Gastroesophageal sphincter (tissue), 4 donors: Measurements from ENCODE around the gene GNG12. TPM values are rescaled to one million over a fixed set of nuclear protein-coding genes. Genes with fewer than 3 reads are reported as not detected.
A peak's percentile ranks its signal among the peaks of the same experiment; 100 is the strongest.

Source experiments
- ATAC-seq: fragments of 150-250 bp; one replicate; pipeline ENCODE4 v1.9.1; 2016; ENCODE audit warnings: mild to moderate bottlenecking, moderate library complexity
- H3K27ac ChIP-seq, 4 donors: fragments of 200-600 bp; sonication (generic) in 3 of 4; 1 replicate in 3 of 4; 2 replicates in 1 of 4; pipeline ENCODE4 v1.5.1; 2016 to 2019
- H3K27me3 ChIP-seq: fragments of 200-600 bp; sonication (generic); one replicate; pipeline ENCODE4 v1.5.1; 2019
- H3K36me3 ChIP-seq, 2 donors: fragments of 200-600 bp; sonication (generic); one replicate each; pipeline ENCODE4 v1.5.1; 2019; ENCODE audit warnings: control low read depth in 1 of 2
- H3K4me1 ChIP-seq, 3 donors: fragments of 200-600 bp; sonication (generic); 1 replicate in 2 of 3; 2 replicates in 1 of 3; pipeline ENCODE4 v1.5.1; 2016 to 2019; ENCODE audit warnings: control low read depth in 2 of 3
- H3K4me3 ChIP-seq, 2 donors: fragments of 200-600 bp; sonication (generic); one replicate each; pipeline ENCODE4 v1.5.1; 2019; ENCODE audit warnings: mild to moderate bottlenecking in 1 of 2, moderate library complexity in 1 of 2
- H3K9me3 ChIP-seq, 3 donors: fragments of 200-600 bp; sonication (generic); one replicate each; pipeline ENCODE4 v1.5.1; 2017 to 2019; ENCODE audit warnings: control low read depth in 2 of 3
- CTCF ChIP-seq, 4 experiments: fragments of 200-600 bp in 2 of 4; fragments of 450-650 bp in 2 of 4; sonication (generic) in 1 of 4; IDR thresholded peaks; one replicate each; pipeline ENCODE4 v1.5.1; 2017 to 2019; ENCODE audit warnings: antibody characterized with exemption in 4 of 4, mild to moderate bottlenecking in 2 of 4, moderate library complexity in 2 of 4
- EP300 ChIP-seq: sonication (generic); formaldehyde crosslinking; IDR thresholded peaks from one replicate; pipeline ENCODE4 v1.6.1; 2017; ENCODE audit warnings: antibody characterized with exemption, mild to moderate bottlenecking
- POLR2A ChIP-seq, 2 donors: fragments of 450-650 bp; IDR thresholded peaks; one replicate each; pipeline ENCODE4 v1.6.1; 2017; ENCODE audit warnings: antibody characterized with exemption in 2 of 2, mild to moderate bottlenecking in 2 of 2, moderate library complexity in 1 of 2
- POLR2AphosphoS5 ChIP-seq: sonication (generic); formaldehyde crosslinking; IDR thresholded peaks from one replicate; pipeline ENCODE4 v1.6.1; 2017; ENCODE audit warnings: antibody characterized with exemption
- WGBS, 2 donors: methylation state at CpG; one replicate each; pipeline ENCODE4 v1.1.5; 2018; ENCODE audit warnings: low coverage in 1 of 2; 5-methylcytosine and 5-hydroxymethylcytosine counted together
- total RNA-seq, 4 donors: library from RNA; depleted of rRNA; stranded (reverse); fragments of >200 nt; gene quantifications; one replicate each; pipeline ENCODE4 v1.1.0, GENCODE V29; 2016

Gene GNG12
- total RNA-seq, 4 donors from 2014 or later = 135 to 175 (median 149) TPM

GRCh38 chr1:67738401-67738800, 94.9 kb downstream of the GNG12 start:
- H3K4me1 ChIP-seq = peaks cover 11 to 64% (median 14%) of the 10 kb centered on the region in 3 donors
- H3K27me3 ChIP-seq = no peaks in the 10 kb centered on the region
- H3K27ac ChIP-seq = no peak overlapping the region
- TF ChIP-seq POLR2AphosphoS5 = no peak
- TF ChIP-seq EP300 = no peak
- TF ChIP-seq CTCF (IDR thresholded peaks at IDR 0.05) = no peak
- TF ChIP-seq POLR2A (IDR thresholded peaks at IDR 0.05) = no peak
- H3K4me3 ChIP-seq = no peak overlapping the region
- no peak for ATAC-seq
- no peaks in the 10 kb centered on the region for H3K36me3 ChIP-seq
- no peaks in the 10 kb centered on the region for H3K9me3 ChIP-seq
- WGBS, 2 donors = 45 to 60% methylated on average over 1 to 2 of the region's 4 CpGs

- Histone ChIP-seq H3K4me1 (peaks cover 11 to 70% (median 14%) of the 10 kb centered on the region in 3 donors), H3K36me3 (no peaks in the 10 kb centered on the region), H3K9me3 (no peaks in the 10 kb centered on the region), H3K27me3 (no peaks in the 10 kb centered on the region), H3K4me3 (no peak overlapping the region), H3K27ac (no peak overlapping the region)
- 91 to 100% methylated on average over 2 to 3 of the region's 3 CpGs for WGBS, 2 donors
- no peak for ATAC-seq
- no peak for TF ChIP-seq POLR2AphosphoS5
- no peak for TF ChIP-seq CTCF (IDR thresholded peaks at IDR 0.05)
- no peak for TF ChIP-seq POLR2A (IDR thresholded peaks at IDR 0.05)
- TF ChIP-seq EP300 = no peak
These were observed 95.4 kb downstream of the GNG12 start for GRCh38 chr1:67737875-67738274.

- 92 to 95% methylated on average over 2 to 3 of the region's 3 CpGs for WGBS, 2 donors
- no peak for ATAC-seq
- no peak for TF ChIP-seq CTCF (IDR thresholded peaks at IDR 0.05)
- no peak for TF ChIP-seq POLR2AphosphoS5
- no peak for TF ChIP-seq POLR2A (IDR thresholded peaks at IDR 0.05)
- no peak for TF ChIP-seq EP300
- H3K4me1 ChIP-seq = peaks cover 11 to 72% (median 14%) of the 10 kb centered on the region in 3 donors
- H3K36me3 ChIP-seq = no peaks in the 10 kb centered on the region
- no peaks in the 10 kb centered on the region for H3K9me3 ChIP-seq
- H3K27ac ChIP-seq = peak overlapping the region in 3 of 4 donors; percentile 64 to 75 (median 66)
- H3K4me3 ChIP-seq = no peak overlapping the region
- H3K27me3 ChIP-seq = no peaks in the 10 kb centered on the region
These were observed 96.5 kb downstream of the GNG12 start for GRCh38 chr1:67736750-67737149.

- H3K9me3 ChIP-seq = no peaks in the 10 kb centered on the region
- no peak overlapping the region for H3K4me3 ChIP-seq
- H3K27ac ChIP-seq = peak overlapping the region in 3 of 4 donors; percentile 64 to 75 (median 66)
- no peaks in the 10 kb centered on the region for H3K27me3 ChIP-seq
- 18 to 33% methylated on average over 2 to 5 of the region's 11 CpGs for WGBS, 2 donors
- ATAC-seq = peak; percentile 86
- TF ChIP-seq POLR2AphosphoS5 (peak; percentile 85), CTCF (IDR thresholded peaks at IDR 0.05) (no peak)
- no peaks in the 10 kb centered on the region for H3K36me3 ChIP-seq
- peaks cover 11 to 65% (median 14%) of the 10 kb centered on the region in 3 donors for H3K4me1 ChIP-seq
These were observed 97.2 kb downstream of the GNG12 start for GRCh38 chr1:67735806-67736627.

GRCh38 chr1:67735206-67735605, 98.1 kb downstream of the GNG12 start:
- Histone ChIP-seq H3K36me3 (no peaks in the 10 kb centered on the region), H3K27ac (peak overlapping the region in 2 of 4 donors; percentile 64 to 66), H3K4me1 (peaks cover 11 to 57% (median 14%) of the 10 kb centered on the region in 3 donors), H3K9me3 (no peaks in the 10 kb centered on the region), H3K27me3 (no peaks in the 10 kb centered on the region), H3K4me3 (no peak overlapping the region)
- ATAC-seq = peak; percentile 25
- TF ChIP-seq CTCF (IDR thresholded peaks at IDR 0.05) (no peak), POLR2AphosphoS5 (peak; percentile 29)
- 49 to 67% methylated on average over 2 to 3 of the region's 3 CpGs for WGBS, 2 donors
